ENCODE data around the gene GLIPR2. TPM values are rescaled to one million over a fixed set of nuclear protein-coding genes. Genes with fewer than 3 reads are reported as not detected.
"Not testable (repeated sequence)": the region's sequence is repeated elsewhere in the genome, so short reads cannot be mapped to it uniquely, and the experiment has no call there.

GLIPR2 gene
- total RNA-seq, 1 donor from 2014 or later = 57.9 TPM

DNA sequence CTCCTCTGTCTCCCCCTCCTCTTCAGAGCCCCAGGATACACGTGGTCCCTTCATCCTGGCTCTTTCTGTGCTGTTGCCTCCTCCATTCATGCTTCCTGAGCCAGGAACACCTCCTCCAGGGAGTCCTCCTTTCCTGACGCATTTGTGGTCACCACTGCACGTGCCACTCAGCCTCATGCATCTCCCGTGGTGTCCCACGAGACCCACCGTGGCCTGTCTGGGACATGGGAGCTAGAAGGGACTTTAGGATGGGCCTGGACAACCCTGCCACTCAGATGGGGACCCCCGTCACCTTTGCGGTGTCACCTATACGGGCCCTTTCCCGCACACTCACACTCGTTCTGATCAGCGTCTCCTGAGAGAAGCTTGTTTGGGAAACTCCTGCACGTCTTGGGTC, 6.7 kb downstream of the GLIPR2 start:
- DNase-seq (ENCODE audit: low read depth in 2 of 2) = no peak

GRCh38 chr9:36144309-36145232, 8.0 kb downstream of the GLIPR2 start:
- no peak for DNase-seq (ENCODE audit: low read depth in 2 of 2)

DNA sequence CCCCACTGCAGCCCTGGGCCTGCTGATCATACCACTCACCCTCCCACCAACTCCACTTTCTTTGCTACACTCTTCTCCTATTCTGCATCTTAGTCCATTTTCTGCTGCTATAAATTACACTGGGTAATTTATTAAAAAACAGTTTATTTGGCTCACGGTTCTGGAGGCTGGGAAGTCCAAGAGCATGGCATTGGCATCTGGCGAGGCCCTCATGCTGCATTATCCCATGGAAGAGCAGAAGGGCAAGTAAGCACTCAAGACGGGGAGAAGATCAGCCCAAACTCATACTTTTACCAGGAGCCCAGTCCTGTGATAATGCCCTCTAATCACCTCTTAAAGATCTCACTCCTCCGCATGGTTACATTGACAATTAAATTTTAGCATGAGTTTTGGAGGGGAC, 9.4 kb downstream of the GLIPR2 start:
- no peak for DNase-seq (ENCODE audit: low read depth in 2 of 2)

DNA sequence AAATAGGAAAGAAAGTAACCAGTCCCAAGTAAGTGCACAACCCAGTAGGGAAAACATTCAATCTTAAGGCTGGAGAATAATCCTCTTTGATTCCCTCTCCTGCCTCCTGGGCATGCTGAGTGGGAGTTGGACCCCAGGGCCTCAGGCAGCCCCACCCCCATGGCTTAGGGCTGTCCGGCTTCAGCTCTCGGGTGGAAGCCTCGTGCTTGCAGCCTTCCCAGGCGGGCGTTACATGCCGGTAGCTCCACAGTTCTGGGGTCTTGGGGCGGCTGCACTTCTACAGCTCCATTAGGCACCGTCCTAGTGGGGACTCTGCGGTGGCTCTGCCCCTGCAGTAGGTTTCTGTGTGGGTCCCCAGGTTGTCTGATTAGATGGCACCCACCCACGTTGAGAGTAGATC, 10.1 kb downstream of the GLIPR2 start:
- no peak for DNase-seq (ENCODE audit: low read depth in 2 of 2)

GRCh38 chr9:36147441-36148175, 11.1 kb downstream of the GLIPR2 start:
- DNase-seq (ENCODE audit: low read depth in 2 of 2) = no peak

GRCh38 chr9:36148311-36149051, 11.9 kb downstream of the GLIPR2 start:
- DNase-seq (ENCODE audit: low read depth in 2 of 2) = peak; percentile 74 to 91

DNA sequence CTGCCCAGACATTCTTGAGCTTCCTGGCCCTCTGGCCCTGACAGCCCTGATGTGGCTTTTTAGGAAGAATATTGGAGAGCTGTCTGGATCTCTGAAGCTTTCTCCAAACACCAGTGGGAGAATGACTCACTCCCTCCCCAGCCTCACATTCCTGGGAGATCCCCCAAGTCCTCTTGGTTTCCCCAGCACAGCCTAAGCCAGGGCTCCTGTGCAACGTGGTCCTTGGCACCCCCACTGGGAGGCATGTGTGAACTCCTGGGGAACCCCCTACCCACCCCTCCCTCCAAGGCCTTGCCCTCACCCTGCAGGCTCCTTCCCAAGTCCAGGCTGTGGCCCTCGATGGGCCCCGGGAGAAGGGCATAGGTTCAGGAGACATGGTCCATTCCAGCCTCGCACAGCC, 12.7 kb downstream of the GLIPR2 start:
- DNase-seq (ENCODE audit: low read depth in 2 of 2) = peak in 1 of 2 donors; percentile 55

- DNase-seq (ENCODE audit: low read depth in 2 of 2) = peak in 1 of 2 donors; percentile 51
These were observed 14.2 kb downstream of the GLIPR2 start for GRCh38 chr9:36150574-36151315.

- peak; percentile 60 to 86 for DNase-seq (ENCODE audit: low read depth in 2 of 2)
These were observed 15.0 kb downstream of the GLIPR2 start for GRCh38 chr9:36151316-36152210.

GRCh38 chr9:36152741-36153438, 16.4 kb downstream of the GLIPR2 start:
- DNase-seq (ENCODE audit: low read depth in 2 of 2) = peak in 1 of 2 donors; percentile 68

- DNase-seq (ENCODE audit: low read depth in 2 of 2) = no peak
These were observed 17.2 kb downstream of the GLIPR2 start for GRCh38 chr9:36153746-36154145.

GRCh38 chr9:36154331-36154952, 17.9 kb downstream of the GLIPR2 start:
- peak; percentile 90 to 96 for DNase-seq (ENCODE audit: low read depth in 2 of 2)

GRCh38 chr9:36156116-36156515, 19.6 kb downstream of the GLIPR2 start:
- DNase-seq (ENCODE audit: low read depth in 2 of 2) = no peak

DNA sequence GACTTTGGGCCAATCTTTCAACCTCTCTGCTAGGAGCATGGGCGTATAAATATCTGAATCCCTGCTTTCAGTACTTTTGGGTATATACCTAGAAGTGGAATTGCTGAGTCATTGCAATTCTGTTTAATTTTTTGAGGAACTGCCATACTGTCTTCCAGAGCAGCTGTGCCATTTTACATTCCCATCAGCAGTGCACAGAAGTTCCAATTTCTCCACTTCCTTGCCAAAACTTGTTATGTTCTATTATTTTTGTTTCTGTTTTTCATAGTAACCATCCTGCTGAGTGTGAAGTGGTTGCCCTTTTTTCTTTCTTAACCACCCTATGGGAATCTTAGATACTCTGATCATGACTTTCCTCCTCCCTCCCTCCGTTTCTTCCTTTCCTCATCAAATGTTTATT, 21.6 kb downstream of the GLIPR2 start:
- DNase-seq (ENCODE audit: low read depth in 2 of 2) = no peak

DNA sequence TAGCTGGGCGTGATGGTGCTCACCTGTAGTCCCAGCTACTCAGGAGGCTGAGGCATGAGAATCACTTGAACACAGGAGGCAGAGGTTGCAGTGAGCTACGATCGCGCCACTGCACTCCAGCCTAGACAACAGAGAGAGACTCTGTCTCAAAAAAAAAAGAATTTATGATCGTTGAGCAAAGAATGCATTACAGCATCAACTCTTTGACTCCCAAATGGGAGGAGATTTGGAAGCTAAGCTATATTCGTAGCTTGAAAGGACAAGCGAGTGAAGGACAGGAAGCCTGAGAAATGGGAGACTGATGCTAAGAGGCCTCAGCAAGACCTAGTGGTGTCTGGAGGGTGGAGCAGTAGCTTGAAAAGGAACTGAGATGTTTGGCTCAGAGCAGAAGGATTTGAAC, 22.4 kb downstream of the GLIPR2 start:
- no peak for DNase-seq (ENCODE audit: low read depth in 2 of 2)

GRCh38 chr9:36159509-36159908, 23.0 kb downstream of the GLIPR2 start:
- not testable (repeated sequence) for DNase-seq (ENCODE audit: low read depth in 2 of 2)

DNA sequence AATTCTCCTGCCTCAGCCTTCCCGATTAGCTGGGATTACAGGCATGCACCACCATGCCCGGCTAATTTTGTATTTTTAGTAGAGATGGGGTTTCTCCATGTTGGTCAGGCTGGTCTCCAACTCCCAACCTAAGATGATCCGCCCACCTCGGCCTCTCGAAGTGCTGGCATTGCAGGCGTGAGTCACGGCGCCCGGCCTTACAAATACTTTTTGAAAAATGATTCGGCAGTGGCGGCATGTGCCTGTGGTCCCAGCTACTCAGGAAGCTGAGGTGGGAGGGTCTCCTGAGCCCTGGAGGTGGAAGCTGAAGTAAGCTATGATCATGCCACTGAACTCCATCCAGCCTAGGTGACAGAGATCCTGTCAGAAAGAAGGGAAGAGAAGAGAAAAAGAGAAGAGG, 23.6 kb downstream of the GLIPR2 start:
- not testable (repeated sequence) for DNase-seq (ENCODE audit: low read depth in 2 of 2)

- DNase-seq (ENCODE audit: low read depth in 2 of 2) = no peak
These were observed 24.7 kb downstream of the GLIPR2 start for GRCh38 chr9:36161187-36161586.

GRCh38 chr9:36162211-36162738, 25.7 kb downstream of the GLIPR2 start:
- no peak for DNase-seq (ENCODE audit: low read depth in 2 of 2)
